GM21529 (cell line): ENCODE results near the gene ADD3.

Experiments used
- ATAC-seq: cut with Tn5 transposase; IDR thresholded peaks from one replicate; pipeline ENCODE4 v1.9.1; 2021; ENCODE audit not compliant: unreplicated experiment

ADD3 gene

DNA sequence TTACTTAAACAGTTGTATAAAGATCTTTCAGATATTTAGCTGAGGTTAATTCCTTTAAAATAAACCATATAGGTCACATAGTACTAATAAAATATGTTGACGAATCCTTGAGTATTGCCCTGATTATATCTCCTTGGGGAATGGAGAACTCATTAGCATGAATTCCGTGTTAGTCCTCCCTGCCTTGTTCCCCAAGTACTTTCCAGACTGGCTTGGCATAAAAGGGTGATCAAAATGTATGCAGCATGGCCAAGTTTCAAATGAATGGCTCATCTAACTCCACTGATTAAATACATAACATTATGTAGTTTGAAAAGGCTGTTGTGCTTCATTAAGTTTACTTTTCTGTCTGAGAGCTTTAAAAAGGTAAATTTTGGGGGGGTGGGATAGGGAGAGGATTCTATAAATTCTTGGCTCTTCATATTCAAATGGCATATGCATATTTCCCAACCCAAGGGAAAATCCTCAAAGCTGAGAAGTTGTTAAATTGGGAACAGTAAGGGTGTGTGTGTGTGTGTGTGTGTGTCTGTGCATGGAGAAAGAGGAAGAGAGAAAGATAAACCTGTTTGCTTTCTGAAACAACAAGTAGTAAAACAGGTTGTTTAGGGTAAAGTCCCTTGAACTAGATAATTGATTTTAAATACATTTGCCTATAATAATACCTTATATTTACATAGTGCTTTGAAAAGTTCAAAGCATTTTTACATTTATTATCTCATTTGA, 4.8 kb upstream of the ADD3 start:
- no peak for ATAC-seq

DNA sequence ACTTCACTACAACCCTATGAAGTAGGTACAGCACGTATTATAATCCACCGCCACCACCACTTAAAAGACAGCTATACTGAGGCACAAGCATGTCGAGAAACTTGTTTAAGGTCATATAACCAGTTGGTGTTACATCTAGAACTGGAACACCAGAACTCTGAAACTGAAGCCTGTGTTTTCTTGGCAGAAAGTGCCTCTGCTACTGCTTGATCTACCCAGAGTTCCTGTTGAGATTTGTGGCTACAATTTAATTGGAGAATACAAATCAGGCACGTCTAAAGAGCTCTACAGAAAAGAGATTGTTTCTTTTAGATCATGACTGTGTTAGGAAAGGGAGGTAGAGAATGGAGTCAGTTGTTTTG, 4.3 kb upstream of the ADD3 start:
- ATAC-seq, result no peak

DNA sequence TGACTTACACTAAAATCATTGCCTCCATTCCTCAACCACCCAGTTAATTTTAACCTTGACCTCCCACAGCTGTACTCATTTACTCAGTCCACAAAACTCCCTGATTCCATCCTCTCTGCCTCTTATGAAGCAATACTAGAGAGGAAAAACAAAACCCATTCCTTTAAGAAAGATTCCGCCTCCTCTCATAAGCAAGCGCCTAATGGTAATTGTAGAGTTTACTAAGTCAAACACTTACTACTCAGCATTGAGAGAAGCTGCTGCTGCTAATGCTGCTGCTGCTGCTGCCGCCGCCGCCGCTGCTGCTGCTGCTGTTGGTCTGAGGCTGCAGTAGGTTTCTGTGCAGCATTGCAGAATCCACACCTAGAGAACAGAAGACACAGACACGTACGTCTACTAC, 2.1 kb upstream of the ADD3 start:
- no peak for ATAC-seq

DNA sequence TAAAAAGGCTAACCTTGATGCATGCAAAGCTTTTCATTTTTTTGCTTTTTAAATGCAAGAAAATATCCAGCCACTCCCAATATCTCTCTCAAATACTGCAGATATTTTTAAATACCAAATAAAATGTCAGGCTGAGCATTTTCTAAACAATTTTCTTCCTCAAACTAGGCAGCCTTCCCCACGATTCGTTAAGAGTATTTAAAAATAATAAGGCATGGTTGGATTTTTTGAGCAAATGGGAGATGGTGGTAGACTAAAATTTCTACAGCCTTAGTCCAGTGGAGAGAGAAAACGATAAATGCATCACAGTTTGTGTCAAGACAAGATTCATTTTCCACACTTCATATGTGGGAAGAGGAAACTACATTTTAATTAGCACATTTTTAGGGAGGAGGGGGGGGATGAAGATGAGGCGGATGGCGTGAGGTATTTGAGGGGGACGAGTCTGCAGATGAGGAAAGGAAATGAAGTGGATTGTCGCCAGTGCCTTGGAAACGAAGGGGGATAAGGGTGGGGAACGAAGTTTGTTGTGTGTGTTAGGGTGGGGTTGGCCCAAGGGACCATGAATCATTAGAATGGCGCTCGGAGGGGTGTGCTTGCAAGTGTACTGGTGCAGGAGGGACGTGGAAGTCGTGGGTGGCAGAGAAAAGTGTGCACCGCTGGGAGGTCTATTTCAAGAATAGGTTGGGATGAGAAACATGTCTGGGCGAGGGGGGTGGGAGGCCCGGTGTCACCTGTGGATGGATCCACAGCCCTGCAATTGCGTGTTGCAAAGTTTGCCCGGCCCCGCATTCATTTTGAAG, 1.2 kb upstream of the ADD3 start:
- ATAC-seq, result no peak

DNA sequence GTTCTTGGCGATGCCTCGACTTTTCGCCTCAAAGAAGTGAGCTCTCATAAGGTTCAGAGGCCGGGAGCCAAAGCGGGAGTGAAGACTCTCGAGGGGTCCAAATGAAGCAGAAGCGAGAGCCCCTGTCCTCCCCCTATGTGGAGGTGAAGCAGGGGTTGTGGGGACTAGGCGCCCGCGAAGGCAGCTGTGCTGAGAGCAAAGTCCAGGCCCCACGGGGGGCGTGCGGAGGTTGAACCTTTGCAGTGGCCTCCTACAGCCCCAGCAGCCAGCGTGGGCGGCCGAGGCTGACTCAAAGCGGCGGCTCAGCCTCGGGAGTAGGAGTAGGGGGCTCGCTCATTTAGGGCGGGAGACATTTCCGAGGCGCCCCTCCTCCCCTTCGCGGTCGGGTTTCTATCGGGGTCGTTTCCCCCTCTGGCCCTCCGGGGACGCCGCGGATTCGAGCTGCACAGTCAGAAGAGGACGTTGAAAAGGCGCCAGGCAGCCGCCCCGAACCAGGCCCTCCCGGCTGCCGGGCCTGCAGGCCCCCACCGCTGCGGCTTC, 553 bp upstream of the ADD3 start:
- ATAC-seq, result peak; percentile 40

DNA sequence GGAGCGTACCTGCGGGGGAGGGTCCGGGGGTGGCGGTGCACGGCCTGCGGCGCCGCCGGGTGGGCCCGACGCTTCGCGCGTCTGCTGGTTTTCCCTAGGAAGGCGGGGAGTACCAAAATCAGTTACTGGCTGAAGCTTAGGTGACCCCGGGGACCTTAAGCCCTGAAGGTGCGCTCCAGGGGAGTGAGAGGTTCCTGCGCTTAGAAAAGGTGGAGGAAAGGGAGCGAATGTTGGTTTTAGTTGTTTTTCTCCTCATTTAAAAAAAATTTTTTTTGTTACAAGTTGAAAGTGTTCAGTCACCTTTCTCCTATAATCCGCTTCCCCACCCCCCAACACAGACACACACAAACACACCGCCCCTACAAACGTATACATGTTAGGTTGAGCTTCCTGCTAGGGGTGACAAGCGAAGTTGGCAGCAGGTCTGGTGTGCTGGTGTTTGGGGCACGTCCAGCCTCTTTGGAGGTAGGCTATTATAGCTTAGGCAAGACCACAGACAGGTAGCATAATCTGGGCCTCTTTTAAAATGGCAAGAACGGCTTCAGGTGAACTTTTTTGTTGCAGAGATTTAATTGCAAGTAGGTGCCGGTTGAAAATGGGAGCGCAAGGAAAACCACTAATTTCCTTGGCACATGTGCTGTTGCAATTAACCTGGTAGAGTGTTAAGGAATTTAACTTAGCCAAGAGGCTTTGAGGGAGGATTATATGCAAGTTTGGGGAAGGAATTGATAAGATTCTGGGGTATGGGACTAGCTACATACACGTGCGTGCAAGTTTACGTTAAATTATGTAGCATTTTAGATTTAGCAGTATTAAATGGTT, 945 bp downstream of the ADD3 start:
- peak; percentile 27 for ATAC-seq

DNA sequence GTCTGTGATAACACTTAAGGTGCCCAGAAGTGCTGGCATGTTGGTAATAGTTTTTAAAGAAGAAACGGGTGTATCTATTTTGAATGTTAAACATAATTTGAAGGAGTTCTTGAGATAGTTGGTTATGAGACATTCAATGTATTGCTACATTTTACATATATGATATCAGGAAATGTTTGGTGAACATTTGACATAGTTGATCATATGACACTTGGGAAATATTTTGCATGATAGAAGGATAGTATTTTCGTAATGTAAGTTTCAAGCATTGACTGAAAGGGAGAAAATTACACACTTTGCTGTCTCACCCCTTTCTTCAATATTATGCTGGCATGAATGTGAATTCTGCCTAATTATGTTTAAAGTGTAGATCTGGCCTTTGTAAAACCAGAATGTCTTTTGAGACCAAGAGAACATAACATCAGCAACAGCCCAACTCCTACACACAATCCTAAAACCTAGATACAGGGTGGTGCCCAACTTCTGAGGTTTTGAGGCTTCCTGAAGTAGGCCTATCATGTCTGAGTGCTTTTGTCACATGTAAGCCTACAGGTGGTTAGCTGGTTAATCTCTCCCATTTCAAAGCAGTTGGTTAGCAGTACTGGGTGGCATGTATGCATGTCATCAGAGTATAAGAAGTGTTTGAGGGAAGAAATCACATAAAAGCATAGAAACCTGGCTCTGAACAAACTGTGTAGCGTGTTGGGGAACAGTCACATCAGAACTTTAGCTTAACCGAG, 2.1 kb downstream of the ADD3 start:
- peak; percentile 26 for ATAC-seq

DNA sequence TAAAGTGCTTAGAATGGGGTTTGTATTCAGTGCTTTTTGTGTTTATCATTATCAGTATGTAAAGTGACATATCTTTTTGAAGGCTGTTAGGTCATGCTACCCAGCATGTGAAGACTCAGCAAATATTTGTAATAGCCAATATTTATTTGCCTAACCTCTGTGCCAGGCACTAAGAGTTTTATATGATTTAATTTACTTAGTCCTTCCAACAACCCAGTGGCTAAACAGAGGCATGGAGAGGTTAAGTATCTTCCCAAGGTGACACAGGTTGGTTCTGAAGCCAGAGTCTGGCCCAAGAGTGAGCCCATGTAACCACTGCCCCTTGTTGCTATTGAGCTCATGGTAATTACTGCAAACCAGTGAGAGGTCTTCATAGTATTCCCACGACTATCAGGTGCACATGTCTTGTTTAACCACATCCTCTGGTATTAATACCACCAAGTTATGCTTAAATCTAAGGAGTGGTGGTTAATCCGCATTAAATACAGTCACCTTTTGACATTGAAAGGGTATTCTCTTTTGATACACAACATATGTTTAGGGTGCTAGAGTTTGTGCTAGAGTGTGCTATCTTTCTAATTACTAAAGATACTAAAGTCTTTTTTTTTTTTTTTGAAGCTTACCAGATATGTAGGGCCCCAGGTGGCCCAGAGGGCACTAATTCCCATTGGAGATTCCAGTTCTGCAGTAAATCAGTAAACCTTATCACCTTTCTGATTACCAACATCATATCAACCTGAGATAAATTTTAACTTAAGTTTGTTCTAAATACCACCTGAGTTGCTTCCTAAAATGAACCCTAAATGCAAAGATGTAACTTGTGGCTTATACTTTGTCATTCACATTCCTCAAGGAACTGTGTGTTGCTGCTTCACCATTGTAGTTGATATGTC, 2.9 kb downstream of the ADD3 start:
- ATAC-seq, result no peak

DNA sequence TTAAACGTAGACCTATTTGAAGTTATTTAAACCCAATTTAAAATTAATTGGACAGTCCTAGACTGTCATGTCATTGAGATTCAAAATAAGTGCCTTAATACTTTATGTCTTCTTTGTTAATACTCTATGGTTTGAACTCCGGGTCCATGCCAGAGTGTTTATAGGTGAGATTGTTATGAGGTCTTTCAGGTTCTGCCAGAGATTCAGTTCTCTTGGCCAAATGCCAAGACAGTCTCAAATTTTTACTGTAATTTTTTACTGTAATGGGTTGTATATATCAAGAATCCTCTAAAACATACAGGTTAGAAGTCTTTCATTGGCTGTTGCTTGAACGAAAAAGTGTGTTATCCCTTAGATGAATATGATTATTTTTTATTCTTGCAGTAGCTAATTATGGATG, 3.9 kb downstream of the ADD3 start:
- no peak for ATAC-seq

DNA sequence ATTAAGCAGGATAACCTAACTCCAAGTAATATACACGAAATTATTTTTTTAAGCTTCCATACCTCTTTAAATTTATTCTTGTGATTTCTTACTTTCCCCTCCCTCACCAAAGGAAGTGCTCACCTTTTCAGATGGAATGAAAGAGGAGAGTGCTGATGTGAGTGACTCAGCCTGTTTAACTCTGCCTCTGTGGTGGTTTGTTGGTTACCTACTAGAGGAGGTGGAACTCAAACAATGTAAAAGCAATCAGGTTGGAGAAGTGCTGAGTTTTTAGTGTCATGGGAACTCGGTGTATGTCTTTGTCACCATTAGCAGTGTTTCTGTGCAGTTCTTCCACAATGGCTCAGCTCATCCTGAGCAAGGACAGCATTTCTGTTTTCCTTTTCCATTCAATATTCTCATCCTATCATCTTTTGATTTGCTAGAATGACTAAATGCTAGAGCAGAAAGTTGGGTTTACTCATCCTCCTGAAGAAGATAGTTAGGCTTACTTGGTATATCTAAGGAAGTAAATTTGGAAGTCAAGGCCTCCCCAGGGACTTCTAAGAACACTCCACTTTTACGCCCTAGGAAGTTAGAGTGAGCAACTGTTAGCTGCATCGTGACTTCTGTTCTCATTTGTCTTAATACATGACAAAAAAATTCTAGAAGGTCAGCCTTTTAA, 6.0 kb downstream of the ADD3 start:
- no peak for ATAC-seq

DNA sequence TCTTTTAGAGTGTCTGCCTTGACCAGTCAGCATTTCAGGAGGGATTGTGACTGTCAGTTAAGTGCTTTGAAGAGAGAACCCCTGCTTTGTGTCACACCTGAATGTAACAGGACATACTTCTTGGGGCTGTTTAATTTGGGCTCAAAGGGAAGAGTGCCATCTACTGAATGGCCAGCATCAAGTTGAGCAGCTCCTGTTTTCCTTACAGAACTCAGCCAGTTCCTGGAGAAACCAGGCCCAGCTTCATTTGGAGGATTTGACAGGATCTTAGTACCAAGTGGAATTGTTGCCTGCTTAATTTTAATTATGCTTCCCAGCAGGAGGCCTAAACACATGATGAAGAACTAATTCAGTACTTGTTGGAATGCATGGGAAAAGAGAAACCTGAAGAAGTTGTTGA, 8.3 kb downstream of the ADD3 start:
- ATAC-seq, result no peak

DNA sequence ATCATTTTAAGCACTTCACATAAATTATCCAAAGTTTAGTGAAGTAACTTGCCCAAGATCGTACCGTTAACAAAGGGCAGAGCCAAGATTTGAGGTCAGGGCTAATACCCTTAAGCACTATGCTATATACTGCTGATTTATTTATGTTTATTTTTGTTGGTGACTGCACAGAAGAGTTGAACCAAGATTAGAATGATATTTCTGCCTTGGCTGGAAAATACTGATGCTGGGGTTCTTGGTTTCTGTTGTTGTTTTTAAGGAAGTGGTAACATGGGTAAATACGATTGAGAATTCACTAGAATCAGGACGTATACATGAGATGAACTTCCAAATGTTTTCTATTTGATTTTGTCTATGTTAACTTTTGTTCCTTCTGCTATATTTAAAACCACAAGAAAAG, 9.3 kb downstream of the ADD3 start:
- no peak for ATAC-seq

DNA sequence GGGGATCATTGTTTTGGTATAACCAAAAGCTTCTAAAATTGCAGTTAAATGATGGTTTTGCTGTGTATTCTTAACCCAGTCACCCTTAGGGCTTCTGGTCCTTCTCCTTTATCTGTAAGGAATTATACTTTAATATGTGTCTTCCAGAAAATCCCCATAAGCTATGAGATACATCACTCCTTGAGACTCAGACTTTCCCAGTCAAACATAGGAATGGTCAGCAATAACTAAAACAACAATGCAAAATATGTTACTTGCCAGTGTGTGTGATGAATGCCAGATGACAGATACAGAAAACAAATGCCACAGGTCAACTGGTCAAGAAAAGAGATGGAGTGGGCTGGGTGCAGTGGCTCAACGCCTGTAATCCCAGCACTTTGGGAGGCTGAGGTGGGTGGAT, 10.1 kb downstream of the ADD3 start:
- no peak for ATAC-seq

DNA sequence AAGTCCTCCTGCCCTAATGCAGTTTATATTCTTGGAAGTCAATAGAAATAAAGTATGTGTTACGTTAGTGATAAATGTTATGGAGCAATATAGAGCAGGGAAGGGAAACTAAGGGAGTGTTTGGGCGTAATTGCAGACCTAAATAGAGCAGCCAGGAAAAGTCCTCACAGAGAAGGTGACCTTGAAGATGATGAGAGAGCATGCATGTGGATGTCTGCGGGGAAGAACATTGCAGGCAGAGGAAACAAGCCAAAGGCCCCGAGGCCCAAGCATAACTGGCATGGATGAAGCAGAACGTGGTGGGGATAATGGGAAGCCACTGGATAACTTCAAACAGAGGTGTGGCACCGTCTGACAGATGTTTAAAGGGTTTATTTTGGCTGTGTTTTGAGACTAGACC, 12.5 kb downstream of the ADD3 start:
- ATAC-seq, result no peak

DNA sequence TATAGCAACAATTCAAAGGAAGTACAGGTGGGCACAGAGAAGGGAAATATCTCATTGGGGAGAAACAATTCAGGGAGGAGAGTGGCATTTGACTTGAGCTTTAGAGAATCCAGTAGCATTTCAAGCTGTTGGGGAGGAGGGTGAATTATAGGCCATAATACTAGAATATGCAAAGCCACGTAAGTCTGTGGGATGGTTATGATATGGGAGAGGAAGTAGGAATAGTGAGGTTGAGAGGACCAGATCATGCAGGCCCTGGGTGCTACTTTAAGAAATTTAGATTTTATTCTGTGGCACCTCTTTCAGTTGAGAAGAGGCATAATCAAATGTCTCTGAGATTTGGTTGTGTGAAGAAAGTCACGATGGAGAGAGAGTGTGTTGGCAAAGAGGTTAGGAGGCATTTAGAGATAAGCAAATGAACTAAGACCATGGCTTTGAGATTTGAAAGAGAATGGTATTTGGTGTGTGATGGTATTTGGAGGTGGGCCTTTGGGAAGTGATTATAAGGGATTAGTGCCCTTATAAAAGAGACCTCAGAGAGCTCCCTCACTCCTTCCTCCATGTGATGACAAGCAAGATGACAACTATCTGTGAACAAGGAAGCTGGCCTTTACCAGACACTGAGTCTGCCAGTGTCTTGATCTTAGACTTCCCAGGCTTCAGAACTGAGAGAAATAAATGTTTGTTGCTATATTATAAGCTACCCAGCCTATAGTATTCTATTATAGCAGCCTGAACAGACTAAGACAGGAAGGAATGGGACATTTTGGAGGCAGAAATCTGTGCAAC, 15.1 kb downstream of the ADD3 start:
- ATAC-seq, result no peak

DNA sequence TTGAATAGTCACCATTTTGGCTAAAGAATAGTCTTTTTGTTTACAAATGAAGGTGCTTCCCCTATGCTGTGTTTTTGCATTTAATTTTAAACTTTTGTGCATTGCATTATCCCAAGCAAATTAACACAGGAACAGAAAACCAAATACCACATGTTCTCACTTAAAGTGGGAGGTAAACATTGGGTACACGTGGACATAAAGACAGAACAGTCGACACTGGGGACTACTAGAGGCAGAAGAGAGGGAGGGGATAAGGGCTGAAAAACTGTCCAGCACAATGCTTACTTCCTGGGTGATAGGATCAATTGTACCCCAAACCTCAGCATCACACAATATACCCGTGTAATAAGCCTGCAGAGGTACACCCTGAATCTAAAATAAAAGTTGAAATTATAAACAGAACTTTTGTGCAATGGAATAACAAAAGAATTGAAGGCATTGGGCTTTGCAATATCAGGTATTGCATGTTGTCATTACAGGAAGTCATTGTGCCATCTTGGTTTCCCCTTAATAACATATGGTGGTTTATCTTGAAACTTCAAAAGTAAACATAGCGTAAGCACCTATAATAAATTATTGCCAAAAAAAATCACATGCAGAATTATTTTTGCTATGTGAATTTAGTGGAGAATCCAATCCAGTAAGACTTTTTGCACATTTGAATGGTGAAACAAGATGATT, 16.1 kb downstream of the ADD3 start:
- ATAC-seq, result no peak

DNA sequence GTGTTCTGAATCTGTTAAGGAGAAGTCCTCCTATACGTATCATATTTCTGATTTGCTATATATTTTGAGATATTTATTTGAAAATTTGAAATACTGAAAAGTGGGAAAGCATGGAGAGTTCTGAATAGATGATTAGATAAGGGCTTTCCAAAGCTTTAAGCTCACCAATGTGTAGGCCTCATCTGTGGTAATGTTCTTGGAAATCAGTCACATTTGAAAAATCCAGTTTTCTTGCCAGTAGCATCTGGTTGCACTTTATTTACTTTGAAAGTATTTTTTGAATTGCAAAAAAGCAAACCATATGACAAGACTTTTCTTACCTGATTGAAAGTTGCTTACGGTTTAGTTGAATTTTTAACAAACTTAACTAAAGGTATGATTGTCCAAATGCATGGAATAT, 21.7 kb downstream of the ADD3 start:
- no peak for ATAC-seq
